ENCODE results near the gene EHF.
A peak's percentile ranks its signal among the peaks of the same experiment; 100 is the strongest.

The EHF gene

DNA sequence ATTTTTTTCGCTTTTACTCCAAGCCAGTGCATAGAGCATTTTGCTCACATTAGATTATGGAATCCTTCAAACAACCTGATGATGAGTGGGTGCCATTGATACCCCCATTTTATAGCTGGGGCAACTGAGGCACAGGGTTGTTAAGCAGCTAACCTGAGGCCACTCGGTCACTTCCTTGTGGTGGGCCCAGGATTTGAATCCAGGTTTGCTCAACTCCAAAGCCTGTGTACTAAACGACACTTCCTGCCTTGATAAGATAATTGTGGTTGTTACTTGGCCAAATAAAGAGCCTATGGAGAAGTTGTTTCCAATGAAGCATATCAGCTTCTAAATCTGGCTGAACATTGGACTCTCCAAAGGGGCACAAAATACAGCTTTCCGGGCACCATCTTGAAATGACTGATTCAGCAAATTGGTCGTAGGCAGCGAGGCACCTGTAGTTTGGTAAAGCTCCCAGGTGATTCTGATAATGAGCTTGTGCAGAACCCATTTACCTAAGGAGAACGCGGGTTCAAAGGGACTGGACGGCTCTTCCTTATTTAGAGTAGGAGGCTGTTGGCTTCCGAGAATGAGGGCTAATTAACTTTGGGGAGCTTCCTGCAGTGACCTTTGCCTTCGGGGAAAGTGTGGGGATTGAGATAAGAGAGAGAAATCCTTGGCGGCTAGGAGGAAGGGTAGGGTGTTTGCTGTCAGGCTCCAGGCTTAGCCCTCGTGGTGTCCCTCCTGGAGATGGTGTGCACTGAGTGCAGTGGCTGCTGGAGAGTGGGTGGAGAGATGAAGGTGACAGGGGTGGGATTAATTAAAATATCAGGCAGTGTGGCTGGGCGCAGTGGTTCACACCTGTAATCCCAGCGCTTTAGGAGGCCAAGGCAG is 17.5 kb upstream of the EHF start:
- no peak for DNase-seq

DNA sequence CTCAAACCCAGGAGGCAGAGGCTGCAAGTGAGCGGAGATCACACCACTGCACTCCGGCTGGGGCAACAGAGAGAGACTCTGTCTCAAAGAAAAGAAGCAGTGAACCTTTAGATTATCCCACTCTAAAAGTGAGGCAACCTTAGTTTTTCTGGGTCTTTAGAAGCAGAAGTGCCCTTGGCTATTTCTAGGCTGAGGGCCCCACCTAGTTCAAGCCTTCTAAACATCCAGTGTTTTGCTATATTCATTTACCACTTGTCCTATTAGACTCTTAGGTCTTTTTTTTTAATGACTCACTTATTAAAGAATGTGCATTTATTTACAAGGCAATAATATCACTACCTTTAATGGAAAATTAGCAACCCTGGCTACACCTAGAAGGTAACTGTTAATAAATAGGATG is 16.7 kb upstream of the EHF start:
- DNase-seq = no peak

DNA sequence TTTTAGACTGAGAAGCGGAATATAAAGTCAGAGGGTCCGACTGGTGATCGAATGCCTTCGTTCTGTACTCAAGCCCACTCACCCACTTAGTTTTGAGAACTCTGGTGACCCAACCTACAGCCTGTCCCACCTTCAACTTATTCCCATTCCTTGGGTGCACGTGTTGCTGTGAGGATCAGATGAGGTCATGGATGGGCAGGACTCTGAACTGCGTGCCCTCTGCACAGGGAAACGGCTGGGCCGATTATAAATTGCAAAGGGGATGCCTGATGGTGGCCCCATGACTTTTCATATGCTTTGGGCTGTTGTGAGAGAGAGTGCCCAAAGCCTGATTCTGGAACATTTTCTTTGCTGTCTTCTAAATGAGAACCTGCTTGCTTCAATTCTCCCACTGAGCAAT is 16.0 kb upstream of the EHF start:
- no peak for DNase-seq

DNA sequence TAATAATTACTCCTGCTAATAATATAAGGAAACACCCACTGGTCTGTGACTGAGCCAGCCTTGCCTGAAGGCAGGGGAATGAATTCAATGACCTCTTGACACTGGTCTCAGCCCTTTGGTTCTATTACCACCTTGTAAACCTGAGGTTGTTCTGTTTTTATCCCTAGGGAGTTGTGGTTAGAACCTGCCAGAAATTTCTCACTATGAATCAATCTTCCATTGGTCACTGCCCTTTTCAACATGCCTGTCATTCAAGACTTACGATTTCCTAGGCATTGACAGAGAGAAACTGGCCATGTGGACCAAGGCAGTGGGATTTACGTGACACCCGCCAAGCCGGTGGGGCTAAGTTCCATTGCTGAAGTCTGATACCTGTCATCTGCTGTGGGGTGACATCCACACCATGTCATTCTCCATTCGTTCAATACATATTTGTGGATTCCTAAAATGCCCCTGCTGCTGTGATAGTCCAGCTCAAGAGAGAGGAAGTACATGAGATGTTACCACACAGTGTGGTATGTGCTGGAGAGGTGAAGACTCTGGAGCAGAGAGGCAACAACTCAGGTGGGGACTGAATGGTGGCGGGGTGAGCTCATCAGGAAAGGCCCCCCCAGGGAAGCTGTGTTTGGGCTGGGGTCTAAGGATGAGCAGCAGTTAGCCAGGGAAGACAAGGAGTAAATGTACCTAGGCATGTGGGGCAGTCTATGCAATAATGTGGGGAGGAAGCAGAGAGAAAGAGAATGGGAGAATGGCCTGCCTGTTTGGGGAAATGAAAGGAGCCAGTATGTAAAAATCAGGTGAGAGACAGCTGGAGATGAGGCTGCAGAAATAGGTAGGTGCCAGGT is 15.2 kb upstream of the EHF start:
- DNase-seq = no peak

GRCh38 chr11:34606326-34607120 is 14.4 kb upstream of the EHF start:
- no peak for DNase-seq

DNA sequence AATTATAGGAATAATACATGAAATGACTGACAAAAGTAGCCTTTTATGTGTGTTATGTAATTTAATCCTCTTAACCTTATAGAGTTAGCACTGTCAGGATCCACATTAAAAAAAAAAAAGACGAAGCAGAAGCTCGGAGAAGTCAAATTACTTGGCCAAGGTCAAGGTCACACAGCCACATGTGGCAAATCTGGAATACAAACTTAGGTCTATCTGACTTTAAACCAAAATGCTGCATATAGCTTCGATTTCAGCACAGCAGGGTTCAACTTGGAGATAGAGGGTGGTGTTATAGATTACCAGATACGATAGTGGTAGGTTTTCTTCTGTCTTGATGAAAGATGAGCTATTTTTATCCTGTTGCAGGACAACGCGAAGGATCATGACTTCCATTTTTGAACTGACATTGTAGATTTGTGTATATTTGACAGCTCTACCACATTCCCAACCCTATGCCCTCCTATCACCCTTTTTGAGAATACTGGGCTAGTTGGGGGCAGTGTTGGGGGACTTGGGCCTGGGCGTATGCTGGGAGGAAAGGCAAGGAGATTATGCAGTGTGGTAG is 11.6 kb upstream of the EHF start:
- DNase-seq = no peak

DNA sequence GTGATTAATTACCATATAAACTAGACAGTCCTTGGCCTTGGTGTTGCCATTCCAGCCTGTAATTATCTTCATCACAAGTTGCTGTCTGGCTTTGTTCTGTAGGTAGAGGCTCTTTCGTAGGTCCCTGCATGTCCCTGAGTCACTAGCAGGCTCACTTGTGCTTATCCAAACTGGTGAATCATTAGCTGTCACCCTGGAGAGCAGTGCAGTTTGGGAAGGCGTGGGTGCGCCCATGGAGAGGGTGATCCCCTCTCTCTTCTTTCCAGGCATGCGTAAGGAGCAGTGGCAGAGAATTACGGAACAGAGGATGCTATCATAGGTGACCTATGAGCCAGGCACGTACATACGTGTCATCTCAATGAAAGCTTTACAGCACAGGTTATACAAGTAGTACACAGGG is 11.0 kb upstream of the EHF start:
- no peak for DNase-seq

DNA sequence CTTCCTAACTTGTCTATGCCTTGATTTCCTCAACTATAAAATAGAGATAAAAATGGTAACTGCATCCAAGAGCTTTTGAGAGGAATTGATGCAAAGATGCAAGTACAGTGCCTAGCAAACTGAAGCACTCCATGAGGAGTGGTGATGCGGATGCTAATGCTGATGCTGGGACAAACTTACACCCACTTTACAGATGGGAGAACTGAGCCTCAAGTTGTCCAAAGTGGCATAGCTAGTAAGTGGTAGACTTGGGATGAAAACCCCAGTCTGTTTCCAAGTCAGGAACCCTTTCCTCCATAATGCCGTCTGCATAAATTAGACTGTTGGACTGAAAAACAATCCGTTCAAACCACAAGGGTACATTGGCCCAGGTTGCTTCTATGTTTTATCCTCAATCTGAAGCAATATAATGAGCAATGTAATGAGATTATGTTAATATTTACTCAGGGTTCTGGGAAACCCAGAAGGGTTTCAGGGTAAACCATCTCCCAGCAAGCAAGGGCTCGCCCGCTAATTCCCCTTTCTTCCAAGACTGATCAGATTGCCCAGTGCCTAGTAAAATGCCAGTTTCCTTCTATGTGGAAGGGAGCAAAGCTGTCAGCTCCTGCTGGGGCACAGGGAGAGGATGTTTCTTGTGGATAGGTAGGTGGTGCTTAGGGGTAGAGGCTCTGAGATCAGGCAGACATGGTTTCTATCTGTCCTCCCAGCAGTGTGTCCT is 10.4 kb upstream of the EHF start:
- DNase-seq = no peak

- no peak for DNase-seq
Observed at GRCh38 chr11:34613015-34613414, 7.9 kb upstream of the EHF start.

GRCh38 chr11:34613552-34614056 is 7.3 kb upstream of the EHF start:
- peak; percentile 22 for DNase-seq

GRCh38 chr11:34614344-34615104 is 6.4 kb upstream of the EHF start:
- no peak for DNase-seq

GRCh38 chr11:34616086-34616485 is 4.8 kb upstream of the EHF start:
- no peak for DNase-seq

GRCh38 chr11:34616830-34617504 is 3.9 kb upstream of the EHF start:
- DNase-seq = no peak

GRCh38 chr11:34618406-34618805 is 2.5 kb upstream of the EHF start:
- no peak for DNase-seq

DNA sequence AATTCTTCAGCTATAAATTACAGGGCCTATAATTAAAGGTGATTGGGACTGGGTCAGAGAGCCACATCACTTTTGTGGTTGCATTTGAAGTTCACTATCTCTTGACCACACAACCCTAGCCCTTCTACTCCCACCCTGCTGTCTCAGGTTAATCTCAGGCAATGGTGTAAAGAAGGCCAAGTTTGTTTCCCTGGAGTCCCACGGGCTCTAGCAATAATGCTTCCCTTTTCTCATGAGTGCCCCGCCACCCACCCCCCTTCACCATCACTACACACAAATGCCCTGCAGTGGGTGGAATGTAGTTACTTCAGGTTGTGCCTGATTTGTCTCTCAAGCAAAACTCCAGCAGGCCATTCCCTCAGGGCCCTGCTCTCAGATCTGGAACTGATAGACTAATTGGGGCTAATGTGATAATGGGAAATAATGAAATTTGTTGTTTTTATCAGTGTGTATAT is 1.8 kb upstream of the EHF start:
- no peak for DNase-seq

GRCh38 chr11:34620202-34620601 is 691 bp upstream of the EHF start:
- DNase-seq = no peak

DNA sequence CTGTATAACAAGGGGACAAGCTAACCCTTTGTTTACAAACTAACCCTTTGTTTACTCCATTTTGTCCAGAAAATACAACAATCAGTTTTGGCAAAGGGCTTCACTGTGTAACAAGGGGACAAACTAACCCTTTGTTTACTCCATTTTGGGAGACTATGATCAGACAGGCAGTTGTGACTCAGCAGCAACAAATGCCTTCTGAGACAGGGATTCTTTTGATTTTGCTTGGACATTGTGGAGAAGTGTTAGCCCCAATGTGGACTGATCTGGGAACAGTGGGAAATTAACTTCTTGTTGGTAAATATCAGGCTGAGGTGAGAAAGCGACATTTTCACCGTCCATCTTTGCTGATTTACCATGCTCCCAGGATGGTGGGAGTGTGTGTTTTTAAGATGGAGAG is 983 bp downstream of the EHF start:
- DNase-seq = no peak

GRCh38 chr11:34623463-34623862 is 2.6 kb downstream of the EHF start:
- no peak for DNase-seq

DNA sequence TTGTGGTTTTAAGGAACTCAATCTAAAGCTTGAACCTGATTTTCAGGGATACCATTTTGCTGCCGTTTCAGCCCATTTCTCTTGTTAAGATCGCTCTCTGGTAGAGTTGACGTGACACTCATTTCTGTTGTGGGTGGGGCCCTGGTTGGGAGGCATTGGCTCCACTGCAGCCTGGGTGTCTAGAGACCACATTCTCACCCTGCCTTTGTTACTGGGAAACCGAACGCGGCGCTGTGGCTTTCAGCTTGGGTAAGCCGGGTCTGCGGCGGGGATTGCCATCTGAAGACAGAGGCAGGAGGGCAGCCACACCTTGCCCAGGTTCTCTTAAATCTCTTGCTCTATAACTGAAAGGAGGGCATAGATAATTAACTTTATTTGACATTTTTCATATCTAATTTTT is 3.2 kb downstream of the EHF start:
- no peak for DNase-seq

- no peak for DNase-seq
Observed at GRCh38 chr11:34625576-34625975, 4.7 kb downstream of the EHF start.

DNA sequence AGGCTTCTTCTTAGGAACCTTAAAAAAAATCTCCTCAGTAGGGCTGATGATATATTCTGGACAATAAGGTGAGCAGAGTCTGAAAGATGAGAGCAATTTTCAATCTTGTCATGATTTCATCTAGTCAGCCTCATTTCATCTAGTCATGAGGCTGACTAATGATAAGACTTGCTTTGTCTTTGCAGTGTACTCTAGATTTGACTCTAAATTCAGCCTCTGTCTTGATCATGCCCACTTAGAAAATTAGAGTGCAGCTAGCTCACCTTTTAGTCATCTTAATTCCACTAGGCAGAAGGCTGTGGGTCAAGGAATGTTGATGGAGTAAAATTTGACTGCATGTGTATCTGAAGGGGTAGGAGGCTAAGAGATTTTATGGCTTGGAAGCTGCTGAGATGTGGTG is 5.5 kb downstream of the EHF start:
- DNase-seq = no peak

All from GDM1 (cell line).